ENCODE measurements around the gene CNGA2. TPM values are rescaled to one million over a fixed set of nuclear protein-coding genes. Genes with fewer than 3 reads are reported as not detected.

CNGA2 gene
- total and polyA plus RNA-seq, 12 donors, result not detected

DNA sequence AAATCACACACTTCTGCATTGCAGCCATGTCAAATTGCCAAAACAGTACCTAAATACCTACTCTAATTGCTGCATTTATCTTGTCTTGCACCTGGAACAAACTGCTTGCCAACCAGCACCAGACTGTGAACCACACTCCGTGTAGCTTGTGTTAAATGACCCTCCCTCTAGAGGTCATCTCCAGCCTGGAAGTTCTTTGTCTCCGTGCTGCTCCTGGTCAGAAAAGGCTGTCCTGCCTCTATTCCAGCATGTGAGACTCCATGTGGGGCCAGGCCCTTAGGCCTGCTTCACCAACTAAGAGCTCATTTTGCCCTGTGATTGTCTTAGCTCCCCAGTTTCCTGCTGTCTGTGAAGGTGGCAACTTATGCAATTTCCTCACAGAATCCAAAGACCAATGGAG, 28.3 kb downstream of the CNGA2 start:
- H3K36me3 ChIP-seq, result no peaks in the 10 kb centered on the region
- no peak overlapping the region for H3K4me3 ChIP-seq
- TF ChIP-seq, protein P1, sequence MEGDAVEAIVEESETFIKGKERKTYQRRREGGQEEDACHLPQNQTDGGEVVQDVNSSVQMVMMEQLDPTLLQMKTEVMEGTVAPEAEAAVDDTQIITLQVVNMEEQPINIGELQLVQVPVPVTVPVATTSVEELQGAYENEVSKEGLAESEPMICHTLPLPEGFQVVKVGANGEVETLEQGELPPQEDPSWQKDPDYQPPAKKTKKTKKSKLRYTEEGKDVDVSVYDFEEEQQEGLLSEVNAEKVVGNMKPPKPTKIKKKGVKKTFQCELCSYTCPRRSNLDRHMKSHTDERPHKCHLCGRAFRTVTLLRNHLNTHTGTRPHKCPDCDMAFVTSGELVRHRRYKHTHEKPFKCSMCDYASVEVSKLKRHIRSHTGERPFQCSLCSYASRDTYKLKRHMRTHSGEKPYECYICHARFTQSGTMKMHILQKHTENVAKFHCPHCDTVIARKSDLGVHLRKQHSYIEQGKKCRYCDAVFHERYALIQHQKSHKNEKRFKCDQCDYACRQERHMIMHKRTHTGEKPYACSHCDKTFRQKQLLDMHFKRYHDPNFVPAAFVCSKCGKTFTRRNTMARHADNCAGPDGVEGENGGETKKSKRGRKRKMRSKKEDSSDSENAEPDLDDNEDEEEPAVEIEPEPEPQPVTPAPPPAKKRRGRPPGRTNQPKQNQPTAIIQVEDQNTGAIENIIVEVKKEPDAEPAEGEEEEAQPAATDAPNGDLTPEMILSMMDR (IDR thresholded peaks at IDR 0.05), result no peak
- DNase-seq, result no peak
- 52 to 57% methylated on average over 2 of the region's 2 CpGs for WGBS, 2 donors
- no peaks in the 10 kb centered on the region for H3K9me3 ChIP-seq
- no peak for ATAC-seq
- H3K27me3 ChIP-seq, result peaks cover 0 to 2% (median 0%) of the 10 kb centered on the region in 7 donors
- no peak overlapping the region for H3K27ac ChIP-seq
- intact Hi-C loops (cut with DNase I), result no loop called here
- H3K4me1 ChIP-seq, result no peaks in the 10 kb centered on the region

DNA sequence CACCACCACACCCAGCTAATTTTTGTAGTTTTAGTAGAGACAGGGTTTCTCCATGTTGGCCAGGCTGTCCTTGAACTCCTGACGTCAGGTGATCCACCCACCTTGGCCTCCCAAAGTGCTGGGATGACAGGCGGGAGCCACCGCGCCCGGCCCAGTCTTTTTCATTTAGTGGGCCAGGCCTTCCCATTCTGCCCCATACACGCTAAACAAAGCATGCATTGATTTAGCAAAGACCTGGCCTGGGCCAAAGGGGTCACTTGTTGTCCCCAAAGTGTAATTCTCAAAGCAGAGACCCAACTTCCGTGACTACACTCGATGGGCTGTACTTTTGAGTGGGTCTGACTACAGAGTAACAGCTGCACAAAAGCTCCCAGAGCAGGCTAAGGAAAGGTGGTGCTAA, 29.2 kb downstream of the CNGA2 start:
- 95% methylated on average over 8 of the region's 8 CpGs for WGBS, 2 donors
- Histone ChIP-seq H3K4me1 (no peaks in the 10 kb centered on the region), H3K27me3 (peaks cover 0 to 6% (median 0%) of the 10 kb centered on the region in 7 donors), H3K4me3 (no peak overlapping the region), H3K36me3 (no peaks in the 10 kb centered on the region), H3K27ac (no peak overlapping the region), H3K9me3 (no peaks in the 10 kb centered on the region)
- intact Hi-C loops (cut with DNase I), result no loop called here
- ATAC-seq (no peak), DNase-seq (no peak)
- TF ChIP-seq, protein P1 (IDR thresholded peaks at IDR 0.05), result no peak

DNA sequence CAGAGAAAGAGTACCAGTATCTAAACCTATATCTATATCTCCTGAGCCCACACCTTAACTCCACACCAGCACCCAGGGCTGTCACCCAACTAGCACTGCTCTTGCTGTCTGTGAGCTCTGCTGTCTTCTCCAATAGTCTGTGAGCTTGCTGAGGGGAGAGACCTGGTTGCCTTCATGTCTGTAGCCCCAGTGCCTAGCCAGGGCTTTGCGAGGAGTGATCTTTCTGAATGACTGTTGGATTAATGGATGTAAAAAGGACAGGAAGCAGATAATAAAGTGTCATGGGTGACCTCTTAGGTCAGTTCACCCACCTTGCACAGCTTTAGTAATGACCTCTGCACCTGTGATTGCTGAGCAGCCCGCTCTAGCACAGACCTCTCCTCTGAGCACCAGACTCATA, 30.5 kb downstream of the CNGA2 start:
- Histone ChIP-seq H3K36me3 (no peaks in the 10 kb centered on the region), H3K4me3 (no peak overlapping the region), H3K27ac (no peak overlapping the region), H3K9me3 (peaks cover 0 to 7% (median 0%) of the 10 kb centered on the region in 11 donors), H3K4me1 (no peaks in the 10 kb centered on the region), H3K27me3 (peaks cover 0 to 6% (median 0%) of the 10 kb centered on the region in 7 donors)
- 83 to 94% methylated on average over 2 of the region's 2 CpGs for WGBS, 2 donors
- TF ChIP-seq, protein P1 (IDR thresholded peaks at IDR 0.05), result no peak
- intact Hi-C loops (cut with DNase I), result no loop called here
- no peak for ATAC-seq
- no peak for DNase-seq

DNA sequence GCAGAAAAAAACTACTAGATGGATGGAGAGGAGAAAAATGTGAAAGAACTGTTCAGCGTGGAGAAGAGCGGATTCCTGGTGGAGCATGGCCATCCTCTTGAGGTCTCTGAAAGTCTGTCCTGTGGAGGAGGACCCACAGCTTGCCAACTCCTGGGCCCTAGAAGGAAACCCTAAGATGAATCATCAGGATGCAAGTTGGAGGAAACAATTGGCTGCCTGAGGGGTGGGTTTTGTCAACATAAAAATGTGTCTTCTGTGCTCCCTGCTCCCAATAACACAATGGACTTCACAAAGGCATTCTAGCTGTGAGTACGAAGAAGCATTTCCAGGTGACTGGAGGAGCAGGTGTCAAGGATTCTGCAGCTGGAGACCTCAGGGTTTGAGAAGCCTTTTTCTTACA, 37.2 kb downstream of the CNGA2 start:
- no peak overlapping the region for H3K4me3 ChIP-seq
- H3K36me3 ChIP-seq, result no peaks in the 10 kb centered on the region
- peaks cover 0 to 7% (median 0%) of the 10 kb centered on the region in 11 donors for H3K9me3 ChIP-seq
- DNase-seq, result no peak
- no peak overlapping the region for H3K27ac ChIP-seq
- peaks cover 0 to 10% (median 0%) of the 10 kb centered on the region in 7 donors for H3K27me3 ChIP-seq
- intact Hi-C loops (cut with DNase I), result no loop called here
- WGBS, 2 donors, result 83 to 92% methylated on average over 3 of the region's 3 CpGs
- TF ChIP-seq, protein P1 (IDR thresholded peaks at IDR 0.05), result no peak
- no peaks in the 10 kb centered on the region for H3K4me1 ChIP-seq
- no peak for ATAC-seq

Measured in heart right ventricle (tissue), 16 donors.